NAMALWA (cell line): ENCODE measurements around the gene TRAPPC5.

Source experiments
- DNase-seq: peaks from one replicate; pipeline ENCODE4 v3.0.0-alpha.2; 2015; ENCODE audit warnings: low spot score

TRAPPC5 gene

GRCh38 chr19:7645656-7646425, 34.8 kb upstream of the TRAPPC5 start:
- DNase-seq: no peak

- no peak for DNase-seq
Observed at GRCh38 chr19:7646426-7646700, 34.3 kb upstream of the TRAPPC5 start.

GRCh38 chr19:7647156-7647555, 33.5 kb upstream of the TRAPPC5 start:
- no peak for DNase-seq

GRCh38 chr19:7648265-7649014, 32.2 kb upstream of the TRAPPC5 start:
- no peak for DNase-seq

- no peak for DNase-seq
Observed at GRCh38 chr19:7650148-7650547, 30.5 kb upstream of the TRAPPC5 start.

GRCh38 chr19:7652061-7652641, 28.5 kb upstream of the TRAPPC5 start:
- DNase-seq: peak; percentile 84

- DNase-seq: no peak
Observed at GRCh38 chr19:7654401-7654800, 26.2 kb upstream of the TRAPPC5 start.

GRCh38 chr19:7655581-7655980, 25.1 kb upstream of the TRAPPC5 start:
- no peak for DNase-seq

GRCh38 chr19:7657131-7657751, 23.4 kb upstream of the TRAPPC5 start:
- DNase-seq: no peak

- DNase-seq: peak; percentile 95
Observed at GRCh38 chr19:7658219-7658686, 22.4 kb upstream of the TRAPPC5 start.

- no peak for DNase-seq
Observed at GRCh38 chr19:7661744-7662538, 18.7 kb upstream of the TRAPPC5 start.

- DNase-seq: no peak
Observed at GRCh38 chr19:7662657-7663056, 18.0 kb upstream of the TRAPPC5 start.

GRCh38 chr19:7663706-7664105, 16.9 kb upstream of the TRAPPC5 start:
- no peak for DNase-seq

- no peak for DNase-seq
Observed at GRCh38 chr19:7665076-7665475, 15.6 kb upstream of the TRAPPC5 start.

- no peak for DNase-seq
Observed at GRCh38 chr19:7668842-7669241, 11.8 kb upstream of the TRAPPC5 start, which contains the start of gene RETN. TSS of gene RETN (plus strand) at chr19:7669049. CDS start at chr19:7669327, 278 bp downstream.

- DNase-seq: no peak
Observed at GRCh38 chr19:7669641-7670040, 11.0 kb upstream of the TRAPPC5 start.

- no peak for DNase-seq
Observed at GRCh38 chr19:7670150-7670783, 10.4 kb upstream of the TRAPPC5 start.

- no peak for DNase-seq
Observed at GRCh38 chr19:7670790-7671189, 9.8 kb upstream of the TRAPPC5 start.

- DNase-seq: no peak
Observed at GRCh38 chr19:7672522-7672921, 8.1 kb upstream of the TRAPPC5 start.

GRCh38 chr19:7674010-7675005, 6.3 kb upstream of the TRAPPC5 start:
- DNase-seq: peak; percentile 91
